Activated naive CD4-positive, alpha-beta T cell treated with anti-CD3 and anti-CD28 coated beads, Interleukin-2, amount 50 U/mL, for 72 hours (primary cell): ENCODE measurements around the gene LRRC42. TPM values are rescaled to one million over a fixed set of nuclear protein-coding genes. Genes with fewer than 3 reads are reported as not detected.

Source experiments
- ATAC-seq, 2 donors: fragments of 150-1000 bp; cut with Tn5 transposase; 2 replicates each; pipeline ENCODE4 v1.10.0; 2021; ENCODE audit warnings: mild to moderate bottlenecking in 2 of 2, moderate library complexity in 2 of 2
- DNase-seq, 2 donors: peaks; one replicate each; pipeline ENCODE4 v3.0.0; 2021 to 2022; ENCODE audit warnings: low spot score in 2 of 2
- H3K27ac Mint-ChIP-seq, 2 donors: one replicate each; pipeline ENCODE4 v1.8.0; 2022; ENCODE audit warnings: mild to moderate bottlenecking in 2 of 2, mixed read lengths in 2 of 2
- H3K36me3 Mint-ChIP-seq, 2 donors: one replicate each; pipeline ENCODE4 v1.8.0; 2022; ENCODE audit warnings: mixed read lengths in 2 of 2
- H3K9me3 Mint-ChIP-seq, 2 donors: one replicate each; pipeline ENCODE4 v1.8.0; 2022; ENCODE audit warnings: mixed read lengths in 2 of 2
- total RNA-seq, 2 donors: library from RNA; stranded (reverse); gene quantifications; one replicate each; pipeline ENCODE4 v1.2.3, GENCODE V29; 2022

Gene LRRC42
- total RNA-seq, 2 donors from 2014 or later, result 31.6 to 35.8 TPM

DNA sequence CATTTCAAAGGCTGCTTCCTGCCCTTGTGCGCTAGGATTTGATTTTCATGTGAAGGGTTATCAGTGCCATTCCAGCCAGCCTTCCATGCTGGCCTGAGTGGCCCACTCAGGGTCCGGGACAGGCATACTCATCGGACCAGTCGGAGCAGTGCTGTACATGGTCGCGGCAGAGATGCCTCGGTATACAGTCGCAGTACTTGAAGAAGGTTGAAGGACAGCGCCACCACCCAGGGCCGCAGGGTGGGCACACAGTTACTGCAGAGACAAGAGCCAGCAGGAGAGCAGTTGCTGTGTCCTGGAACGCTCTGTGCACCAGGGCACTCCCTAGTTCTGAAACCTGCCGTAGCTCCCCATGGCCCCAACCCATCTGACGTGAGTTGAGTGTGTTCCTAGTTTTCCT lies 62.7 kb downstream of the LRRC42 start:
- Mint-ChIP-seq H3K27ac (no peak overlapping the region), H3K9me3 (no peaks in the 10 kb centered on the region), H3K36me3 (no peaks in the 10 kb centered on the region)
- ATAC-seq (no peak), DNase-seq (peak in 1 of 2 donors; percentile 42)

DNA sequence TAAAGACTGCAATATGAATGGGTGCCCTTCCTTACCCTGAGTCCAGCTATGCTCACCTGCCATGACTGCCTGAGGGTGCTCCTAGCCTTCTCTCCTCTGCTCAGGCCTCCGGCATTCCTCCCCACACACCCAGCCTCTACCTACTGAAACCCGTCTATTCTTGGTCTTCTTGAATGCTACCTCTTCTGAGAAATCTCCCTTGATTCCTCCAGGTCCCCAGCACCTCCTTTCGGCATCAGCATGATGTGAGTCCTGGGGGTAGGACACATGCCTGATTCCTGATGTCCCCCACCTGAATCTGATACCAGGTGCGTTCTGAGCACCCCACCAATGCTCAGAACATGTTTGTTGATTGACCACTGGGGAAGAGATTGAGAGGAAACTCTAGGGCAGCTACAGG lies 63.3 kb downstream of the LRRC42 start:
- peak overlapping the region in 1 of 2 donors; percentile 6 for H3K27ac Mint-ChIP-seq
- H3K9me3 Mint-ChIP-seq, result no peaks in the 10 kb centered on the region
- no peaks in the 10 kb centered on the region for H3K36me3 Mint-ChIP-seq
- ATAC-seq (no peak), DNase-seq (no peak)

DNA sequence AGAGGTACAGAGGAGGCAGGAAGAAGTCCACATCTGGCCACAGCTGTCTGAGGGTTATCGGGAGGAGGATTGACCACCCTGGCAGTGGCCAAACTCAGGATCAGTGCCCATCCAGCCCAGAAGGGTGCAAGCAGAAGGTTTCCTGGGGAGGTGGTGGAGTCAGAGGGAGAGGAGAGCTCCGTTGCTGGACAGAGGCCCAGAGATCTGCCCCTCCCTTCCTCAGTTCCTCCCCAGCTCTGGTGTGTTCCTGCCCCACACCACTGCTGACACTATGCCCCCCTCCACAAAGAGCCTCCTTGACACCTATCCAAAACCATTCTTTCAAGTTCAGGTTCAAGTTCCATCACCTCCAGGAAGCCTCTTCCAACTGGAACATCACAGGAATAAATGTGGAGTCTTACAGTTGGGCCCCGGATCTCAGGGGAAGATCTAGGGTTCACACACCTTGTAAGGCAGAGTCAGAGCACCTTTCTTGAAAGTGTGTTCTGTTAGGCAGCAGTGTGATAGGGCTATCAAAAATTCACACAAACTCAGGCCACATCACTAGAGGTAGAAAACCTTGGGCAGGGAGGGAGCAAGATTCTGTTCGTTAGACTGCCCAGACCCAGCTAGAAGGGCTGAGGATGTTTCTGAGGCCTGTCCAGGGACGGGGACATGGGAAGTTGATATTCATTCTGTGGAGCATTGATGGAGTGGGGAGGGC lies 64.4 kb downstream of the LRRC42 start:
- DNase-seq (peak in 1 of 2 donors; percentile 25), ATAC-seq (no peak)
- Mint-ChIP-seq H3K36me3 (no peaks in the 10 kb centered on the region), H3K9me3 (no peaks in the 10 kb centered on the region), H3K27ac (peak overlapping the region in 1 of 2 donors; percentile 3)

GRCh38 chr1:54011316-54012007 lies 65.3 kb downstream of the LRRC42 start:
- Mint-ChIP-seq H3K27ac (no peak overlapping the region), H3K9me3 (no peaks in the 10 kb centered on the region), H3K36me3 (no peaks in the 10 kb centered on the region)
- DNase-seq (peak in 1 of 2 donors; percentile 44), ATAC-seq (no peak)

GRCh38 chr1:54012008-54012325 lies 65.8 kb downstream of the LRRC42 start:
- no peaks in the 10 kb centered on the region for H3K36me3 Mint-ChIP-seq
- no peak overlapping the region for H3K27ac Mint-ChIP-seq
- DNase-seq (peak in 1 of 2 donors; percentile 39), ATAC-seq (no peak)
- no peaks in the 10 kb centered on the region for H3K9me3 Mint-ChIP-seq

- ATAC-seq (no peak), DNase-seq (no peak)
- no peaks in the 10 kb centered on the region for H3K36me3 Mint-ChIP-seq
- no peak overlapping the region for H3K27ac Mint-ChIP-seq
- H3K9me3 Mint-ChIP-seq, result no peaks in the 10 kb centered on the region
These were observed 66.7 kb downstream of the LRRC42 start for GRCh38 chr1:54012863-54013262.

- Mint-ChIP-seq H3K36me3 (no peaks in the 10 kb centered on the region), H3K9me3 (no peaks in the 10 kb centered on the region), H3K27ac (no peak overlapping the region)
- ATAC-seq (no peak), DNase-seq (peak in 1 of 2 donors; percentile 41)
These were observed 67.4 kb downstream of the LRRC42 start for GRCh38 chr1:54013393-54014008.

- ATAC-seq (no peak), DNase-seq (no peak)
- H3K9me3 Mint-ChIP-seq, result no peaks in the 10 kb centered on the region
- no peak overlapping the region for H3K27ac Mint-ChIP-seq
- H3K36me3 Mint-ChIP-seq, result no peaks in the 10 kb centered on the region
These were observed 68.0 kb downstream of the LRRC42 start for GRCh38 chr1:54014009-54014629.

GRCh38 chr1:54016343-54017282 lies 70.5 kb downstream of the LRRC42 start:
- Mint-ChIP-seq H3K36me3 (no peaks in the 10 kb centered on the region), H3K27ac (no peak overlapping the region)

More at GRCh38 chr1:54016343-54017282, 70.5 kb downstream of the LRRC42 start:
- no peak for ATAC-seq
- no peaks in the 10 kb centered on the region for H3K9me3 Mint-ChIP-seq
- DNase-seq, result peak in 1 of 2 donors; percentile 42

Other genes starting within 250 kb of the LRRC42 start
- not detected for gene GLIS1, start 207.2 kb upstream of the LRRC42 start, total RNA-seq
- gene NDC1, start 108.1 kb upstream of the LRRC42 start, total RNA-seq, result 10 to 100 TPM; 17.0 to 33.3 TPM
- gene YIPF1, start 56.6 kb upstream of the LRRC42 start, total RNA-seq, result 10 to 100 TPM; 18.1 to 21.8 TPM
- not detected for gene DIO1, start 52.2 kb upstream of the LRRC42 start, total RNA-seq
- 10 to 100 TPM; 61.3 to 73.0 TPM for gene IFT25, start 651 bp upstream of the LRRC42 start, total RNA-seq
- not detected for gene LDLRAD1, start 71.8 kb downstream of the LRRC42 start, total RNA-seq
- 100 to 1,000 TPM; 132 to 164 TPM for gene TMEM59, start 106.9 kb downstream of the LRRC42 start, total RNA-seq
- 10 to 100 TPM; 11.8 to 19.4 TPM for gene TCEANC2, start 107.3 kb downstream of the LRRC42 start, total RNA-seq
- gene CDCP2, start 206.7 kb downstream of the LRRC42 start, total RNA-seq, result under 1 TPM; 0.11 to 0.14 TPM